Measurements from ENCODE around the gene ISG15.
A peak's percentile ranks its signal among the peaks of the same experiment; 100 is the strongest.

Gene ISG15

GRCh38 chr1:1031659-1032235 lies 18.4 kb downstream of the ISG15 start:
- TF ChIP-seq CTCF (IDR thresholded peaks at IDR 0.05; ENCODE audit: insufficient read depth, low read length, poor library complexity, severe bottlenecking): no peak
- no peak overlapping the region for H3K4me3 ChIP-seq (replicated peaks; ENCODE audit: low read depth, low read length)
- H3K27me3 ChIP-seq (replicated peaks; ENCODE audit: control insufficient read depth, insufficient read depth, low read length): no peaks in the 10 kb centered on the region
- no peak for DNase-seq (ENCODE audit: extremely low read depth, insufficient read length)
- H3K36me3 ChIP-seq (ENCODE audit: control insufficient read depth, insufficient read depth, low read length): no peaks in the 10 kb centered on the region; the same call in 1 of the 2 replicates

- H3K4me3 ChIP-seq (replicated peaks; ENCODE audit: low read depth, low read length): peak overlapping the region; percentile 44; the same call in 1 of the 2 replicates
- DNase-seq (ENCODE audit: extremely low read depth, insufficient read length): no peak
- no peaks in the 10 kb centered on the region for H3K27me3 ChIP-seq (replicated peaks; ENCODE audit: control insufficient read depth, insufficient read depth, low read length)
- TF ChIP-seq CTCF (IDR thresholded peaks at IDR 0.05; ENCODE audit: insufficient read depth, low read length, poor library complexity, severe bottlenecking): peak; percentile 29
- no peaks in the 10 kb centered on the region; the same call in 1 of the 2 replicates for H3K36me3 ChIP-seq (ENCODE audit: control insufficient read depth, insufficient read depth, low read length)
Observed at GRCh38 chr1:1032424-1032823, 19.1 kb downstream of the ISG15 start.

- H3K27me3 ChIP-seq (replicated peaks; ENCODE audit: control insufficient read depth, insufficient read depth, low read length): no peaks in the 10 kb centered on the region
- peak overlapping the region; percentile 44 for H3K4me3 ChIP-seq (replicated peaks; ENCODE audit: low read depth, low read length)
- peak; percentile 87 for TF ChIP-seq CTCF (IDR thresholded peaks at IDR 0.05; ENCODE audit: insufficient read depth, low read length, poor library complexity, severe bottlenecking)
- DNase-seq (ENCODE audit: extremely low read depth, insufficient read length): peak; percentile 95
- H3K36me3 ChIP-seq (ENCODE audit: control insufficient read depth, insufficient read depth, low read length): no peaks in the 10 kb centered on the region
Observed at GRCh38 chr1:1033009-1033587, 19.8 kb downstream of the ISG15 start.

GRCh38 chr1:1033731-1034438 lies 20.6 kb downstream of the ISG15 start:
- DNase-seq (ENCODE audit: extremely low read depth, insufficient read length): no peak
- Histone ChIP-seq H3K36me3 (ENCODE audit: control insufficient read depth, insufficient read depth, low read length) (no peaks in the 10 kb centered on the region), H3K4me3 (replicated peaks; ENCODE audit: low read depth, low read length) (peak overlapping the region; percentile 44), H3K27me3 (replicated peaks; ENCODE audit: control insufficient read depth, insufficient read depth, low read length) (no peaks in the 10 kb centered on the region)
- TF ChIP-seq CTCF (IDR thresholded peaks at IDR 0.05; ENCODE audit: insufficient read depth, low read length, poor library complexity, severe bottlenecking): no peak

GRCh38 chr1:1034439-1034781 lies 21.1 kb downstream of the ISG15 start:
- no peak for TF ChIP-seq CTCF (IDR thresholded peaks at IDR 0.05; ENCODE audit: insufficient read depth, low read length, poor library complexity, severe bottlenecking)

More at GRCh38 chr1:1034439-1034781, 21.1 kb downstream of the ISG15 start:
- no peak for DNase-seq (ENCODE audit: extremely low read depth, insufficient read length)
- Histone ChIP-seq H3K4me3 (replicated peaks; ENCODE audit: low read depth, low read length) (no peak overlapping the region), H3K27me3 (replicated peaks; ENCODE audit: control insufficient read depth, insufficient read depth, low read length) (no peaks in the 10 kb centered on the region), H3K36me3 (ENCODE audit: control insufficient read depth, insufficient read depth, low read length) (no peaks in the 10 kb centered on the region)
